ENCODE results near the gene PDE4B.

- no peak for TF ChIP-seq CTCF (IDR thresholded peaks at IDR 0.05)
- no peak for TF ChIP-seq POLR2A (IDR thresholded peaks at IDR 0.05)
- TF ChIP-seq POLR2AphosphoS5 (IDR thresholded peaks at IDR 0.05) = no peak
Measured at GRCh38 chr1:65889441-65889840, 96.7 kb downstream of the PDE4B start.
